A673 (cell line): ENCODE results near the gene AURKA. TPM values are rescaled to one million over a fixed set of nuclear protein-coding genes. Genes with fewer than 3 reads are reported as not detected.

Experiments
- BruUV-seq: library from RNA; stranded (reverse); fragments of 400-500 nt; replicated peaks from 2 replicates; lab custom pipeline; 2021; lab: Mats Ljungman, UMichigan
- CTCF ChIA-PET: fragments of 300-600 bp; sonication (Branson Sonifier 250); formaldehyde crosslinking; loops from one replicate; lab custom pipeline; 2022; ENCODE audit warnings: antibody characterized with exemption; lab: Charles Lee
- POLR2A ChIA-PET: fragments of 300-600 bp; sonication (Branson Sonifier 250); formaldehyde crosslinking; loops from one replicate; lab custom pipeline; 2022; ENCODE audit warnings: antibody characterized with exemption; ENCODE audit not compliant: low non-redundant PET; lab: Charles Lee
- DNase-seq: peaks from one replicate; pipeline ENCODE4 v3.0.0-alpha.2; 2015; ENCODE audit warnings: low spot score
- H3K27ac ChIP-seq: fragments of 200-600 bp; sonication (generic); 2 replicates; pipeline ENCODE4 v1.5.1; 2016; ENCODE audit warnings: mixed run types, low read depth, mild to moderate bottlenecking, mixed read lengths, antibody characterized with exemption, low read length; ENCODE audit not compliant: poor library complexity, severe bottlenecking
- H3K27me3 ChIP-seq: fragments of 200-600 bp; sonication (generic); replicated peaks from 2 replicates; pipeline ENCODE4 v1.6.1; 2017; ENCODE audit warnings: mixed run types, low read depth, mild to moderate bottlenecking, mixed read lengths, antibody characterized with exemption, low read length; ENCODE audit not compliant: insufficient read depth, poor library complexity
- H3K36me3 ChIP-seq: fragments of 200-600 bp; sonication (generic); 2 replicates; pipeline ENCODE4 v1.6.1; 2016; ENCODE audit warnings: mixed run types, mild to moderate bottlenecking, mixed read lengths, antibody characterized with exemption, low read length; ENCODE audit not compliant: insufficient read depth, poor library complexity, severe bottlenecking
- H3K4me1 ChIP-seq: fragments of 200-600 bp; sonication (generic); 2 replicates; pipeline ENCODE4 v1.6.1; 2017; ENCODE audit warnings: mixed run types, mild to moderate bottlenecking, mixed read lengths, antibody characterized with exemption, low read length; ENCODE audit not compliant: insufficient read depth, poor library complexity, severe bottlenecking
- H3K4me3 ChIP-seq: fragments of 200-600 bp; sonication (generic); 2 replicates; pipeline ENCODE4 v1.5.1; 2016; ENCODE audit warnings: low read depth, mixed run types, mild to moderate bottlenecking, mixed read lengths, low read length; ENCODE audit not compliant: poor library complexity, severe bottlenecking
- H3K9me3 ChIP-seq: fragments of 200-600 bp; sonication (generic); 2 replicates; pipeline ENCODE4 v1.6.1; 2016; ENCODE audit warnings: mixed run types, low read depth, mild to moderate bottlenecking, mixed read lengths, antibody characterized with exemption, low read length; ENCODE audit not compliant: poor library complexity, severe bottlenecking
- CTCF ChIP-seq: fragments of 300-800, 200-600 bp; sonication (generic); conservative IDR thresholded peaks from 2 replicates; pipeline ENCODE4 v1.5.1; 2017; ENCODE audit warnings: low read depth, mild to moderate bottlenecking, antibody characterized with exemption, low read length, moderate library complexity, mixed read lengths
- EZH2 ChIP-seq: fragments of 200-600 bp; sonication (generic); IDR thresholded peaks from 2 replicates; pipeline ENCODE4 v1.6.1; 2017; ENCODE audit warnings: borderline replicate concordance, low read depth, mild to moderate bottlenecking, mixed read lengths, antibody characterized with exemption, low read length; ENCODE audit not compliant: poor library complexity, severe bottlenecking
- intact Hi-C: fragments of 100-400 bp; cut with micrococcal nuclease; formaldehyde crosslinking; loops from one replicate; pipeline ENCODE4 v1.10.0; 2022; ENCODE audit not compliant: unreplicated experiment
- total RNA-seq: library from RNA; stranded (reverse); gene quantifications from 2 replicates; pipeline ENCODE4 v1.2.3, GENCODE V29; 2021

The AURKA gene
- total RNA-seq, 1 experiment from 2014 or later: 105 TPM

- DNase-seq: no peak
- BruUV-seq: no TSS peak
- CTCF ChIA-PET: no interaction called here
- TF ChIP-seq EZH2: no peak
- TF ChIP-seq CTCF: no peak
- no peaks in the 10 kb centered on the region for H3K36me3 ChIP-seq
- no peaks in the 10 kb centered on the region for H3K4me1 ChIP-seq
- no peaks in the 10 kb centered on the region for H3K9me3 ChIP-seq
- no peaks in the 10 kb centered on the region for H3K27me3 ChIP-seq
- intact Hi-C loops: no loop called here
- POLR2A ChIA-PET: no interaction called here
- H3K27ac ChIP-seq: no peak overlapping the region
- no peak overlapping the region for H3K4me3 ChIP-seq
Observed at GRCh38 chr20:56352345-56353055, 39.5 kb downstream of the AURKA start.

GRCh38 chr20:56350842-56351241 lies 41.2 kb downstream of the AURKA start:
- BruUV-seq: no TSS peak
- intact Hi-C loops: no loop called here
- Histone ChIP-seq H3K4me1 (no peaks in the 10 kb centered on the region), H3K27me3 (no peaks in the 10 kb centered on the region), H3K36me3 (no peaks in the 10 kb centered on the region), H3K4me3 (no peak overlapping the region), H3K27ac (no peak overlapping the region), H3K9me3 (no peaks in the 10 kb centered on the region)
- POLR2A ChIA-PET: interaction anchor here (0.6 kb wide), 1 partner anchor 352 kb away, joined by 4 read pairs; no protein-coding TSS in a partner anchor
- no peak for DNase-seq
- CTCF ChIA-PET: no interaction called here
- TF ChIP-seq CTCF: no peak
- no peak for TF ChIP-seq EZH2

- intact Hi-C loops: no loop called here
- Histone ChIP-seq H3K36me3 (no peaks in the 10 kb centered on the region), H3K4me1 (no peaks in the 10 kb centered on the region), H3K27ac (no peak overlapping the region), H3K27me3 (peaks cover 9% of the 10 kb centered on the region), H3K9me3 (no peaks in the 10 kb centered on the region), H3K4me3 (no peak overlapping the region)
- DNase-seq: no peak
- no TSS peak for BruUV-seq
- TF ChIP-seq CTCF: no peak
- TF ChIP-seq EZH2: no peak
- CTCF ChIA-PET: no interaction called here
- POLR2A ChIA-PET: no interaction called here
Observed at GRCh38 chr20:56348746-56349145, 43.3 kb downstream of the AURKA start.
